Iris pigment epithelial cell (primary cell): ENCODE data around the gene ENO1.
"Not testable (repeated sequence)": the region's sequence is repeated elsewhere in the genome, so short reads cannot be mapped to it uniquely, and the experiment has no call there.

Experiments used
- DNase-seq: peaks from one replicate; pipeline ENCODE4 v3.0.0-alpha.2; 2011; ENCODE audit warnings: low read depth

ENO1 gene

GRCh38 chr1:8896775-8897174, 18.3 kb upstream of the ENO1 start:
- DNase-seq, result not testable (repeated sequence)

GRCh38 chr1:8892026-8892425, 13.5 kb upstream of the ENO1 start:
- no peak for DNase-seq

GRCh38 chr1:8891401-8891800, 12.9 kb upstream of the ENO1 start:
- no peak for DNase-seq

GRCh38 chr1:8889925-8890785, 11.7 kb upstream of the ENO1 start:
- DNase-seq, result peak; percentile 87

GRCh38 chr1:8889103-8889846, 10.8 kb upstream of the ENO1 start:
- no peak for DNase-seq

GRCh38 chr1:8886589-8886988, 8.1 kb upstream of the ENO1 start:
- DNase-seq, result no peak

- not testable (repeated sequence) for DNase-seq
Measured at GRCh38 chr1:8886031-8886524, 7.6 kb upstream of the ENO1 start.

GRCh38 chr1:8884105-8884504, 5.6 kb upstream of the ENO1 start:
- not testable (repeated sequence) for DNase-seq

GRCh38 chr1:8883491-8883890, 5.0 kb upstream of the ENO1 start:
- DNase-seq, result no peak

GRCh38 chr1:8879922-8880676, 1.6 kb upstream of the ENO1 start:
- peak; percentile 98 for DNase-seq

- no peak for DNase-seq
Measured at GRCh38 chr1:8879464-8879921, 1.0 kb upstream of the ENO1 start.

GRCh38 chr1:8878698-8879463, 395 bp upstream of the ENO1 start:
- DNase-seq, result peak; percentile 98

GRCh38 chr1:8876087-8876486, 2.4 kb downstream of the ENO1 start:
- DNase-seq, result no peak

- no peak for DNase-seq
Measured at GRCh38 chr1:8875216-8875861, 3.1 kb downstream of the ENO1 start.

GRCh38 chr1:8874230-8875201, 4.0 kb downstream of the ENO1 start:
- DNase-seq, result no peak

GRCh38 chr1:8873506-8874229, 4.8 kb downstream of the ENO1 start:
- DNase-seq, result peak; percentile 99

GRCh38 chr1:8873001-8873400, 5.5 kb downstream of the ENO1 start:
- DNase-seq, result no peak

- peak; percentile 50 for DNase-seq
Measured at GRCh38 chr1:8871965-8872399, 6.5 kb downstream of the ENO1 start.

- DNase-seq, result no peak
Measured at GRCh38 chr1:8871539-8871935, 6.9 kb downstream of the ENO1 start.
